ENCODE results near the gene AREG.

GRCh38 chr4:74410272-74410671 is 34.7 kb upstream of the AREG start:
- no peak for TF ChIP-seq CTCF (IDR thresholded peaks at IDR 0.05)
- no peak for TF ChIP-seq POLR2A (IDR thresholded peaks at IDR 0.05)

All from thyroid gland (tissue), 4 donors.